SJCRH30 (cell line): ENCODE measurements around the gene GNAO1. TPM values are rescaled to one million over a fixed set of nuclear protein-coding genes. Genes with fewer than 3 reads are reported as not detected.
A peak's percentile ranks its signal among the peaks of the same experiment; 100 is the strongest.

ENCODE experiments used
- DNase-seq, 2 experiments: peaks; one replicate each; pipeline ENCODE4 v3.0.0-alpha.2; 2015 to 2020
- H3K27ac ChIP-seq: fragments of 250-450 bp; sonication (Bioruptor Pico); 2 replicates; pipeline ENCODE4 v1.5.1; 2020; ENCODE audit warnings: mild to moderate bottlenecking, moderate library complexity
- H3K27me3 ChIP-seq: fragments of 250-450 bp; sonication (Bioruptor Pico); 2 replicates; pipeline ENCODE4 v1.5.1; 2020; ENCODE audit warnings: mild to moderate bottlenecking, moderate library complexity
- H3K36me3 ChIP-seq: fragments of 250-450 bp; sonication (Bioruptor Pico); 2 replicates; pipeline ENCODE4 v1.5.1; 2020; ENCODE audit warnings: mild to moderate bottlenecking, moderate library complexity
- H3K4me1 ChIP-seq: fragments of 250-450 bp; sonication (Bioruptor Pico); 2 replicates; pipeline ENCODE4 v1.5.1; 2020; ENCODE audit warnings: mild to moderate bottlenecking, moderate library complexity
- H3K4me3 ChIP-seq: fragments of 250-450 bp; sonication (Bioruptor Pico); 2 replicates; pipeline ENCODE4 v1.5.1; 2020; ENCODE audit warnings: mild to moderate bottlenecking, moderate library complexity
- H3K9me3 ChIP-seq: fragments of 250-450 bp; sonication (Bioruptor Pico); replicated peaks from 2 replicates; pipeline ENCODE4 v1.5.1; 2020; ENCODE audit warnings: mild to moderate bottlenecking, moderate library complexity
- total RNA-seq: library from RNA; depleted of rRNA; stranded (reverse); fragments of >200 nt; shearing (Covaris generic); gene quantifications from 2 replicates; pipeline ENCODE4 v1.2.3, GENCODE V29; 2014

GNAO1 gene
- total RNA-seq, 1 experiment from 2014 or later = 2.3 TPM

GRCh38 chr16:56192986-56193945, 2.0 kb downstream of the GNAO1 start:
- H3K9me3 ChIP-seq = no peaks in the 10 kb centered on the region
- no peak overlapping the region for H3K4me3 ChIP-seq
- no peaks in the 10 kb centered on the region for H3K36me3 ChIP-seq
- peak in 1 of 2 experiments; percentile 9 for DNase-seq
- H3K27me3 ChIP-seq = peaks cover 5% of the 10 kb centered on the region; the same call in 1 of the 2 replicates
- no peaks in the 10 kb centered on the region for H3K4me1 ChIP-seq
- no peak overlapping the region for H3K27ac ChIP-seq

GRCh38 chr16:56193951-56194726, 2.9 kb downstream of the GNAO1 start:
- Histone ChIP-seq H3K27me3 (peaks cover 5% of the 10 kb centered on the region; the same call in 1 of the 2 replicates), H3K9me3 (no peaks in the 10 kb centered on the region), H3K27ac (no peak overlapping the region), H3K4me1 (no peaks in the 10 kb centered on the region), H3K4me3 (no peak overlapping the region), H3K36me3 (no peaks in the 10 kb centered on the region)
- DNase-seq = no peak

- Histone ChIP-seq H3K27ac (no peak overlapping the region), H3K27me3 (peaks cover 4% of the 10 kb centered on the region; the same call in 1 of the 2 replicates), H3K36me3 (no peaks in the 10 kb centered on the region), H3K9me3 (no peaks in the 10 kb centered on the region), H3K4me3 (no peak overlapping the region), H3K4me1 (no peaks in the 10 kb centered on the region)
- DNase-seq = no peak
Measured at GRCh38 chr16:56195151-56195550, 3.9 kb downstream of the GNAO1 start.

- DNase-seq = no peak
- Histone ChIP-seq H3K27ac (no peak overlapping the region), H3K9me3 (no peaks in the 10 kb centered on the region), H3K27me3 (no peaks in the 10 kb centered on the region), H3K36me3 (no peaks in the 10 kb centered on the region), H3K4me1 (no peaks in the 10 kb centered on the region), H3K4me3 (no peak overlapping the region)
Measured at GRCh38 chr16:56196381-56196780, 5.1 kb downstream of the GNAO1 start.

GRCh38 chr16:56197192-56197992, 6.1 kb downstream of the GNAO1 start:
- H3K4me3 ChIP-seq = no peak overlapping the region
- H3K4me1 ChIP-seq = no peaks in the 10 kb centered on the region
- DNase-seq = no peak
- H3K27ac ChIP-seq = no peak overlapping the region
- H3K27me3 ChIP-seq = no peaks in the 10 kb centered on the region
- no peaks in the 10 kb centered on the region for H3K9me3 ChIP-seq
- no peaks in the 10 kb centered on the region for H3K36me3 ChIP-seq

- Histone ChIP-seq H3K36me3 (no peaks in the 10 kb centered on the region), H3K4me1 (no peaks in the 10 kb centered on the region), H3K4me3 (no peak overlapping the region), H3K27ac (no peak overlapping the region), H3K9me3 (no peaks in the 10 kb centered on the region), H3K27me3 (no peaks in the 10 kb centered on the region)
- no peak for DNase-seq
Measured at GRCh38 chr16:56198006-56198754, 6.9 kb downstream of the GNAO1 start.

- Histone ChIP-seq H3K9me3 (no peaks in the 10 kb centered on the region), H3K36me3 (no peaks in the 10 kb centered on the region)
- no peak for DNase-seq
Measured at GRCh38 chr16:56198755-56199114, 7.4 kb downstream of the GNAO1 start.

GRCh38 chr16:56199164-56199563, 7.9 kb downstream of the GNAO1 start:
- Histone ChIP-seq H3K27ac (no peak overlapping the region), H3K4me1 (no peaks in the 10 kb centered on the region), H3K9me3 (no peaks in the 10 kb centered on the region), H3K27me3 (no peaks in the 10 kb centered on the region), H3K4me3 (no peak overlapping the region), H3K36me3 (no peaks in the 10 kb centered on the region)
- no peak for DNase-seq

More at GRCh38 chr16:56198755-56199114, 7.4 kb downstream of the GNAO1 start:
- no peak overlapping the region for H3K27ac ChIP-seq
- no peaks in the 10 kb centered on the region for H3K4me1 ChIP-seq
- H3K4me3 ChIP-seq = no peak overlapping the region
- no peaks in the 10 kb centered on the region for H3K27me3 ChIP-seq

GRCh38 chr16:56201030-56201429, 9.7 kb downstream of the GNAO1 start:
- Histone ChIP-seq H3K36me3 (no peaks in the 10 kb centered on the region), H3K4me1 (no peaks in the 10 kb centered on the region), H3K27me3 (no peaks in the 10 kb centered on the region), H3K27ac (no peak overlapping the region), H3K4me3 (no peak overlapping the region), H3K9me3 (no peaks in the 10 kb centered on the region)
- no peak for DNase-seq

GRCh38 chr16:56202036-56202435, 10.7 kb downstream of the GNAO1 start:
- DNase-seq = no peak
- Histone ChIP-seq H3K4me1 (no peaks in the 10 kb centered on the region), H3K27me3 (no peaks in the 10 kb centered on the region), H3K36me3 (no peaks in the 10 kb centered on the region), H3K9me3 (no peaks in the 10 kb centered on the region), H3K4me3 (no peak overlapping the region), H3K27ac (no peak overlapping the region)

- H3K4me3 ChIP-seq = no peak overlapping the region
- no peaks in the 10 kb centered on the region for H3K9me3 ChIP-seq
- no peaks in the 10 kb centered on the region for H3K4me1 ChIP-seq
- H3K27ac ChIP-seq = no peak overlapping the region
- DNase-seq = peak; percentile 29 to 65
- H3K27me3 ChIP-seq = no peaks in the 10 kb centered on the region
- no peaks in the 10 kb centered on the region for H3K36me3 ChIP-seq
Measured at GRCh38 chr16:56203052-56203451, 11.8 kb downstream of the GNAO1 start.

- no peaks in the 10 kb centered on the region for H3K27me3 ChIP-seq
- H3K4me3 ChIP-seq = no peak overlapping the region
- H3K4me1 ChIP-seq = no peaks in the 10 kb centered on the region
- H3K9me3 ChIP-seq = no peaks in the 10 kb centered on the region
- H3K36me3 ChIP-seq = no peaks in the 10 kb centered on the region
- no peak overlapping the region for H3K27ac ChIP-seq
- DNase-seq = no peak
Measured at GRCh38 chr16:56204816-56205215, 13.5 kb downstream of the GNAO1 start.

GRCh38 chr16:56206951-56207350, 15.7 kb downstream of the GNAO1 start:
- H3K27me3 ChIP-seq = no peaks in the 10 kb centered on the region
- no peaks in the 10 kb centered on the region for H3K4me1 ChIP-seq
- no peak overlapping the region for H3K27ac ChIP-seq
- no peak overlapping the region for H3K4me3 ChIP-seq
- no peaks in the 10 kb centered on the region for H3K36me3 ChIP-seq
- DNase-seq = no peak
- no peaks in the 10 kb centered on the region for H3K9me3 ChIP-seq

- DNase-seq = no peak
- H3K9me3 ChIP-seq = no peaks in the 10 kb centered on the region
- no peak overlapping the region for H3K4me3 ChIP-seq
- no peaks in the 10 kb centered on the region for H3K27me3 ChIP-seq
- H3K4me1 ChIP-seq = no peaks in the 10 kb centered on the region
- no peak overlapping the region for H3K27ac ChIP-seq
- no peaks in the 10 kb centered on the region for H3K36me3 ChIP-seq
Measured at GRCh38 chr16:56207421-56207820, 16.1 kb downstream of the GNAO1 start.
